ENCODE data around the gene ST6GALNAC4.

- TF ChIP-seq CTCF (IDR thresholded peaks at IDR 0.05), result no peak
- no peak for TF ChIP-seq POLR2A (IDR thresholded peaks at IDR 0.05)
- no peak for TF ChIP-seq POLR2AphosphoS5 (IDR thresholded peaks at IDR 0.05)
Observed at GRCh38 chr9:127876026-127876763, 40.6 kb downstream of the ST6GALNAC4 start.
